Measurements from ENCODE around the gene IDI2. TPM values are rescaled to one million over a fixed set of nuclear protein-coding genes. Genes with fewer than 3 reads are reported as not detected.
A peak's percentile ranks its signal among the peaks of the same experiment; 100 is the strongest.

IDI2 gene
- total RNA-seq, 1 donor, result not detected

GRCh38 chr10:997266-998022 is 28.2 kb downstream of the IDI2 start:
- no peak overlapping the region for H3K4me3 ChIP-seq (ENCODE audit: low read depth, low read length)
- TF ChIP-seq CTCF (IDR thresholded peaks at IDR 0.05; ENCODE audit: insufficient read depth, low read depth, low read length), result no peak
- no peak for DNase-seq (ENCODE audit: low read depth)

- TF ChIP-seq CTCF (IDR thresholded peaks at IDR 0.05; ENCODE audit: insufficient read depth, low read depth, low read length), result no peak
- H3K4me3 ChIP-seq (ENCODE audit: low read depth, low read length), result no peak overlapping the region
- DNase-seq (ENCODE audit: low read depth), result no peak
These were observed 29.6 kb downstream of the IDI2 start for GRCh38 chr10:996031-996430.

GRCh38 chr10:995559-995926 is 30.1 kb downstream of the IDI2 start:
- H3K4me3 ChIP-seq (ENCODE audit: low read depth, low read length), result no peak overlapping the region
- TF ChIP-seq CTCF (IDR thresholded peaks at IDR 0.05; ENCODE audit: insufficient read depth, low read depth, low read length), result no peak
- DNase-seq (ENCODE audit: low read depth), result no peak

- no peak for TF ChIP-seq CTCF (IDR thresholded peaks at IDR 0.05; ENCODE audit: insufficient read depth, low read depth, low read length)
- no peak overlapping the region for H3K4me3 ChIP-seq (ENCODE audit: low read depth, low read length)
- no peak for DNase-seq (ENCODE audit: low read depth)
These were observed 30.7 kb downstream of the IDI2 start for GRCh38 chr10:994836-995558.

GRCh38 chr10:992871-993270 is 32.8 kb downstream of the IDI2 start:
- no peak overlapping the region for H3K4me3 ChIP-seq (ENCODE audit: low read depth, low read length)
- no peak for TF ChIP-seq CTCF (IDR thresholded peaks at IDR 0.05; ENCODE audit: insufficient read depth, low read depth, low read length)
- DNase-seq (ENCODE audit: low read depth), result peak; percentile 39

GRCh38 chr10:992467-992866 is 33.2 kb downstream of the IDI2 start:
- DNase-seq (ENCODE audit: low read depth), result no peak
- no peak overlapping the region for H3K4me3 ChIP-seq (ENCODE audit: low read depth, low read length)
- no peak for TF ChIP-seq CTCF (IDR thresholded peaks at IDR 0.05; ENCODE audit: insufficient read depth, low read depth, low read length)

Data from fibroblast of villous mesenchyme (primary cell).